Measurements from ENCODE around the gene MYO16.
"Not testable (repeated sequence)": the region's sequence is repeated elsewhere in the genome, so short reads cannot be mapped to it uniquely, and the experiment has no call there.

The MYO16 gene

DNA sequence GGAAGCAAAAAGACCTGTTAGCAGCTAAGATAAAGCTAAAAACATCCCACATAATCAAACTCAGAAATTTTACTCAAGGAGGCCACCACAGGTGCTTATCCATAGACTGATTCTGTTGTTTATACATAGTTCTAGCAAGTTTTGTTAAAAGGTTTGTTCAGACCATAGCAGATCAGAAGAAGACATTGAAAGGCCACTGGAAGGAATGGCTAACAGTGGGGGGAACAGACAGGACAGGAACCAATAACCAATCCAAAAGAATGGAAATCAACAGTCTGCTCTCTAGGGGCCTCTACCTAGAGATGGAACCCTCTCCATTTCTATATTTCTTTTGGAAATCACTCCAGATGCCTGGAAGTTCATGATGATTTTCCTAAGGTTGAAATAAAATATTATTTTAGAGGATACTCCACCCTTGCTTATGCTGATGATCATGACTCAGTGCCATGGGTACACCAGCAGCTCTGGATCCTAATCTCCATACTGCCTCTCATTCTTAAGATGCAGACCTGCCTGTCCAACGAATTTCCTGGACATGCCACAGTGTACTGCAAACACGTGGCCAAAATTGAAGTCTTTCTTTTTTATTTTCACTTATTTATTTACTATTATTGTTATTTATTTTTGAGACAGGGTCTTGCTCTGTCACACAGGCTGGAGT is 260.0 kb downstream of the MYO16 start:
- no peak for DNase-seq (ENCODE audit: low read depth in 2 of 2)

DNA sequence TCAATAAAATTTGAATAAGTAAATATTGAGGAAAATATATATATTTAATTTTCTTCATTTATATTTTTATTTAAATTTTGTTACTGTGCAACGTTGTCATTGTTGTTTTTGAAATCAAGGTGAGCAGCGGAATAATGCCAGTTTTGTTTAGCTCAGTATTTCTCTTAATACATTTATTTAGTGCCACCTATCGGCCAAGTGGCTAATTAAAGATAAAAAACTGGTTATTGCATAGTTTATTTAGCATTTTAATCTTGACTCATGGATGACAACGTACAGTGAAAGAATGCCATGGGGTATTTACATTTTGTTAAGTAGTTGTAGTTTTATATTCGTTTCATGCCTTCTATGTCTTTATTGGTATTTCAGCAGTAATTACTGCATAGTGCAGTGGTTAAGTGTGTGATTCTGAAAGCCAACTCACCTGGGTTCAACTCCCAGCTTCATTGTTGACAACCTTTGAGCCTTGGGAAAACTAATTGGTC is 265.9 kb downstream of the MYO16 start:
- no peak for DNase-seq (ENCODE audit: low read depth in 2 of 2)

DNA sequence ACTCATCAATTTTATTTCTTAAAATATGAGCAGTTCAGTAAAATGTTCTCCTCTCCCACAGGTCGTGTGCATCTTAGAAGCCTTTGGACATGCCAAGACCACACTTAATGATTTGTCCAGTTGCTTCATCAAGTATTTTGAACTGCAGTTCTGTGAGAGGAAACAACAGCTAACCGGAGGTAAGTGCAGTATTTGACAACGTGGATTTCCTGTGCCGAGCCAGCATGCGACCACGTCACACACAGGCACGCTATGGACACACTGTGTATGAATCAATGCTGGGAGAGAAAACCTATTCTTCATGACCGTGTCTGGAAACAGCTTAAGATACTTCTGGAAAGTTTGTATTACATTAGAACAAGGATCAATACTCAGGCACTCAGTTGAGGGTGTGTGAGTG is 268.5 kb downstream of the MYO16 start:
- DNase-seq (ENCODE audit: low read depth in 2 of 2): no peak

DNA sequence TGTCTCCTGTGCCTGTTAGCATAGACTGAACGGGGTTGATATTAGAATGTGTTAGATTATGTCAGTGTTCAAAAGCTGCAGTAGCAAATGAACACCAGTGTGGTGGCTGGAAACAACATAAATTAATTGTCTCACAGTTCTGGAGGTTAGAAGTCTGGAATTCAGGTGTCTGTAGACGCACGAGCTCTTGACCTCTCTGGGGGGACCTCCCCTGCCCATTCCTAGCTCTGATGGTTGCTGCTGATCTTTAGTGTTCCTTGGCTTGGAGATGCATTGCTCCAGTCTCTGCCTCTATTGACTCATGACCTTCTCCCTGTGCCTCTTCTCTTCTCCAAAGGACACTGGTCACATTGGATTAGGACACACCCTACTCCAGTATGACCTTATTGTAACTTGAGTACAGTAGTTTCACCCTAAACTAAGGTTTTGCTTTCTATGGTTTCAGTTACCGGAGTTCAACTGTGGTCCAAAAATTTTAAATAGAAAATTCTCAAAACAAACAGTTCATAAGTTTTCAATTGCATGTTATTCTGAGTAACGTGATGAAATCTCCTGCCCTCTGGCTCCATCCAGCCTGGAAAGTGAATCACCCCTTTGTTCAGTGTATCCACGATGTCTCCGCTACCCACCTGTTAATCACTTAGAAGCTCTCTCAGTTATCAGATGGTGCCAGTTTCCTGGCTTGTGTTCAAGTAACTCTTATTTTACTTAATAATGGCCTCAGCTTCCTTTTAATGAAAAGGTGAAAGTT is 273.2 kb downstream of the MYO16 start:
- DNase-seq (ENCODE audit: low read depth in 2 of 2): no peak

DNA sequence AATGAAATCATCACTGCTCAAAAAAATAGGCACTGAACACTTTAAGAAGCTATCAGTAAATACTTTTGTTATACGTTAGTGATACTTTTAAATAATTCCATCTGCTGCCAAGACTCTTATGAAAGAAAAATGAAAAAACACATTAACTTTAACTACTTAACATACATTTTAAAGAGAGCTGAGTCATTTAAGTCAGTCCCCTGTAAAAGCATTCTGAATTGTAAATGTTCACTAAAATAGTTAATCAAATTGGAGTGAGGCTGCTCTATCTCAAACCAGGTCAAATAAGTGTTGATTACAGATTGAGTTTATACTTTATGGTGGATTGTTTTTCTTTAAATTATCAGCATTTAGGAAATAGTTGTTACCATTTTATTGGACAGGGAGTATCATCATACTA is 274.2 kb downstream of the MYO16 start:
- no peak for DNase-seq (ENCODE audit: low read depth in 2 of 2)

DNA sequence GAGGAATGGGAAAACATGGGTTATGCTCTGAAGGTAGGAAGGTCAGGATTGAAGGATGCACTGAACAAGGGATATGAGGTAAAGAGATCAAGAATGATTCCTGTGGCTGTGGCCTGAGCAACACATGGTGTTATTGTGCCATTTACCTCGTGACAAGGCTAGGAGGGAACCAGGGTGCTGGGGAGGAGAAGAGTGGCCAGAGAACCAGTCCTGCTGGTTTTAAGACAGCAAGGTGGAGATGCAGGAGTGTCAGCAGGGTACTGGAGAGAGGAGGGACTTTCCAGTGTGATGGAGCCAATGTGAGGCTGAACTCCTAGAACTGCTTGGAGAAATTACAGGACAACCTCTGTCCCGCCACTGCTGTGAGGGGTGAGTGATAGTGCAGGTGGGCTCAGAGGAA is 282.4 kb downstream of the MYO16 start:
- no peak for DNase-seq (ENCODE audit: low read depth in 2 of 2)

DNA sequence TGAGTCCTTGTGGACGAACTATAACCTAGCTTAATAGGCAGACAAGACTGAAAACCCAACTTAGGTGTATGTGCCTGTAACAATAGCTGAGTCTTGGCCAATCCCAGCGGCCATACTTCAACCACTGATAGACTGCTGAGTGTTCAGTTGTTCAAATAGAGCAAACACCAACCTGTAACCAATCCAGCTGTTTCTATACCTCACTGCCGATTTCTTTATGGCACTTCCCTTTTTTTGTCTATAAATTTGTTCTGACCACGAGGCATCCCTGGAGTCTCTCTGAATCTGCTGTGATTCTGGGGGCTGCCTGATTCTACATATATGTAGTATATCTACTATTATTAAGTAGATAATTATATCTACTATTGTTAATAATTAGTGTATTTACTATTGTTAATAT is 284.3 kb downstream of the MYO16 start:
- not testable (repeated sequence) for DNase-seq (ENCODE audit: low read depth in 2 of 2)

DNA sequence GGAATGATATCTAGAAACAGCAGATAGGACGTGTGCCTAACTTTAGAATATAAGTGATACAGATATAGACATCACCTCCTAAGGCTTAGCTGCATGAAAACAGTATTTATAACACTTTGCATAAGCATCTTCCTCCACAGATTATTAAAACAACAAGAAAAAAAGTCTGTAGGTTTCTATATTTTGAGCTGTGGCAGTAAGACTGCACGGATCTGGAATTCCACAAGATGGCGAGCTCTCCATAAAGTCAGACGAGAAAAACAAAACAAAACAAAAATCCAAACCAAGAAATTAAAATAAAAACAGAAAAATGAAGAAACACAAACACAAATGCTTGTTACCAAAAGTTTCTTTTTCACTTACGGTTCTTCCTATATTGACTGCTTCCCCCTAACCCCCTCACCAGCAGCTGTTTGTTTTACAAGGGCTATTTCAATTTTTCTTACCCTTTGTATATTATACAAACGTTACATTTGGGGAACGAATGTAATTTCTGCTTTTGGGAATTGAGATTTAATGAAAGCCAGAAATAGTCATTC is 285.8 kb downstream of the MYO16 start:
- DNase-seq (ENCODE audit: low read depth in 2 of 2): no peak

DNA sequence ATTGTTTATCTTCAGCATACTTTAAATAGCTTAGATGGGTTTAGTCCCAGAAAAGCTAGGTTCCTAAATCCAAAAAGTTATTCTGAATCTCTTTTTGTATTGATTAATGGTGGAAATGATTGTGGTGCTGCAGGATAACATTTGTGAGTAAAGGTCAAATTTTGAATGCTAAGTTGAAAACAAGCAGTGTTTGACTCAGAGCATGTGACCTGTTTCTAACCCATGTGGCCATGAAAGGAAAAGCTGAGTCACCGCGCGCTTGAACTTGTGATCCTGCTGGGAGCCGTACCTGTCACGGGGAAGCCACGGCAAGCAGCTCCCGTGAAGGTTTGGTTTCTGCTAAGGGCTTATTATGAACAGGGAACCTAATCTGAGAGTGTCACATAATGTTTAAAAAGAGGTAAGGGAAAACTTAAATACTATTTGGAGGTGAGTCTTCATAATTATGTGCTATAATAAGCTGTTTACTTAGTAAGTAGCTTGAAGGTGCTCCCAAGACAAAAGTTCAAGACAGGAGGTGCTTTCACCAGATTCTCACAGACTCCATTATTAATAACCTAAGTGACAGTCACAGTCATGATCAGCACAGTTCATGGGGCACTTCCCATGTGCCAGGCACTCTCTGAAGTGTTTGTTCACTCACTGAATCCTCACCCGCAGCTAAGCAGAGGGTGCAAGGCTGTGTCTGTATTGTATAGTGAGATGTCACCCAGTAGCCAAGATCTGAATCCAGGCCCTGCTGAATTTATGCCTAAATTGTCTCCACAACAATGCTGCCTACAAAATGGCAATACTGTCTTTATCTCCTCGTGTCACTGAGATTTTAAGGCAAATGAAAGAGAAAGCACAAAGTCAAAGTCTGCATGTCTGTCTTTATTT is 286.5 kb downstream of the MYO16 start:
- peak; percentile 62 to 71 for DNase-seq (ENCODE audit: low read depth in 2 of 2)

DNA sequence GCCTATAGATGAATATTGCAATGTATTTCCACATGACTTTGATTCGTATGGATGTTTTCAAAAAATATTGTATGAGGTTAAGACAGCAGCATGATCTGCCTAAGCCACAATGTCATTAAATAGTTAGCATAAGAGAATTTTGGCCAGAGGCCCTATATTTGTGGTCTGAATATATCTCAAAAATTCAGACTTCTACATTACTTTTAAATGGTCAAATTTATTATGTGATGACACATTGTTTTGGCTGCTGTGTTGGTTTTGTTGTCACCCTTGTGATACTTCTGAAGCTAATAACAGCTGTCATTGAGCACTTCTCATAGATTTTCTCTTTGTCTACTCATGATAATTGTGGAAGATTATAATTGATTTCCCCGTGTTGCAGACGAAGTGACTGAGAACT is 288.2 kb downstream of the MYO16 start:
- DNase-seq (ENCODE audit: low read depth in 2 of 2): no peak

DNA sequence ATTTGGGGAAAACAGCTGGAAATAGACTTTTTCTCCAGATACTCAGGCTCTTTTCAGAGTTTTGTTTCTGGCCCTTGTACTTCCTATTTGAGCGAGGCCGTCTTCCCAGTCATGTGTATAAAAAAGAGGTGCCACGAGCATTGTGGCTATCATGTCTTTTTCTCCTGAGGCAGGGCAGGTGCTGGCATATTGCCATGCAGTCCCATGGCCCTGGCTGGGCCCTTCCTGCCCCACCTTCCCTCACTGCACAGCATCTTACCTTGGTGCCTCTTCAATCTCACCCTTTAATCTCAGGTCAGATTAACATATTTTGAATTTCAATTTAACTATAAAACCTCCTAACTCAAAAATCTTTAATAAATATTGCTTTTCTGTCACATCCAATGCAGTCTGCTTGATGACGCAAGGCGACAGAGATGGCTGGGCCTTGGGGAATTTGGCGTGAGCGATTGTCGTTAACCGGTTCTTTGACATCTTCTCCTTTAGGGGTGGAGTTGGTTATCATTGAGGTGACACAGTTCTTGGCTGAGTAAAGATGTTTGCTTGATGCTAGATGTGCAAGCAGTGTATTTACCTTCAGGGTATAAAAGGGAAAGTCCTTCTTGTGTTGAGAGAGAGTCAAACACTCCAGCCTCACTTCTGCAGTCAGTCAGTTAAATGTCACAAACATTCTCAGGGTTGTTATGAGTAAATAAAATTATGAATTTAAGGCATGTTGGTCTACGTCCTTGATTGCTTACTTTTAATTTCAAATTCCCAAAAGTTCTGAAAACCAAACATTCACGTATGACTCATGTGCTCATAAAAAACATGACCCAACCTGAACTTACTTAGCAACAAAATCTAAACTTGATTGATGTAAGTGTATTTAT is 289.9 kb downstream of the MYO16 start:
- no peak for DNase-seq (ENCODE audit: low read depth in 2 of 2)

DNA sequence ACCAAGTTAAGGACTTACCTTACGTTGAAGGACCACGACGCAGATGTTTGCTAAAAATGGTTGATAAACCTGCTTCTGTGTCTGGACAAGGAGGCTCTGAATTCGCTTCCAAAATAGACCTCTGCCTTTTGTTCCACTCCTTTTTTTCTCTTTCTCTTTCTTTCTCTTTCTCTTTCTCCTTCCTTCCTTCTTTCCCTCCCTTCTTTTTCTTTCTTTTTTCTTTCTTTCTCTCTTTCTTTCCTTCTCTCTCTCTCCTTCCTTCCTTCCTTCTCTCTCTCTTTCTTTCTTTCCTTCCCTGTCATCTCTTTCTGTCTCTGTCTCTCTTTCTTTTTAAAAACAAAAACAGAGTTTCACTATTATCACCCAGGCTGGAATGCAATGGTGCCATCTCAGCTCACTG is 290.7 kb downstream of the MYO16 start:
- DNase-seq (ENCODE audit: low read depth in 2 of 2): no peak

DNA sequence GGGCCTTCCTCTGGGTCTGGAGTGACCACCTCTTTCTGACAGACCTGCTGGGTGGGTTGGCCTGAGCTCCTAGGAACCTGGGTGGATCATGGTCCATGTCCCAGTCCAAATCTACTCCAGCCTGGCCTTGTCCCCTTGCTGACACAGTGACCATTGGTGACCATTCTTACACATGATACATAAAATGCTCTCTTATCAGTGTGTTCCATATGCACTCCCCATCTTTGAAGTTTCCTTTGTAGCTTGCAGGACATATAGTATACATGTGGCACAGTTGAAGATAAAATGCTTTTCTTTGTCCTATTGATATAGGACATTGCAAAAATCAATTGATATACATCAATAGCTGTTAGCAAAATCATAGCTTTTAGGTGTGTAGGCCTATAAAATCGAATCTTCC is 291.8 kb downstream of the MYO16 start:
- no peak for DNase-seq (ENCODE audit: low read depth in 2 of 2)

DNA sequence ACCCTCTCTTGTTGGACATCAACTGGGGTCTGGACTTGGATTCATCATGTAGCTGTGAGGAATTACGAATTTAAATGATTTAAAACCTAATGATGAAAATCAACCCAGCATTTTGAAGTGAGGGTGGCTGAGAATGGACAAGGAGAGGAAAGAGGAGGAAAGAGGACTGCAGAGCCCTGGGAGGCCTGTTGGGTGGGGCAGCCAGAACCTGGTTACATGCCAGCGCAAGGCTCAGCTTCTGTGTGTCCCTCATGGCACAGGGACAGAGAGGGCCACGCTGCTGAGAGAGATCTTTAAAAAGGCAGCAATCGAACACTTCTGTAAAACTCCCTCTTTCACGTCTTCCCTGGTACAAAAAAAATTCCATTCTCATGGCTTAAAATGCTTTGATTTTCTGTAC is 292.7 kb downstream of the MYO16 start:
- DNase-seq (ENCODE audit: low read depth in 2 of 2): no peak

DNA sequence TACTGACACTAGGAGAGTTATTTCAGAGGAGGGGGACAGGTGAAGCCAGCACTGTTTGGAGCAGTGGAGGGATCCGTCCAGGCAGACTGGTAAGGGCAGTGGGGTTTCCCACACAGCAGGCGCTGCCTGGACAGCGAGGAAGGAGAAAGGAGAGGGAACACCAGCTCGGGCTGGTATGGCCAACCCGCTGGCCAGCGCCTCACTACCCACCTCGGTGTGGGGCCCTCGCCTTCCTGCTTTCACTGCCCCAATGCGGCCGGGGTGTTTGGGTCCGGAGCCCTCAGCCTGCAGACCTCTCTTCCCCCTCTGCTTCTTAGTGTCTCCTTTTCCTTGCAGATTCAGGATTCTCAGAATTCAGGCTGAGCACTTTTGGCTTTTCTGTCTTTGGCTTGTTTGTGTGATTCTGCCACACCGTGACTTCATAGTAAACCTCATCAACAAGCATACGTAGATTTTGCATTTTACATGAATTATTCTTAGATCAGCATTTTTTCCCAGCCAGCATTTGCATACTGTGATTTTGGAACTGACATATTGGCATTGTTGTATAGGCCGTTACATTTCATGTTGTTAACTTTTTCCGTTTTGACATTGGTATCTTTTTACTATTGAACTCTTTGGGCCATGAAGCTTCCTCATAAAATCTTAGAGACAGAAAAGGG is 294.1 kb downstream of the MYO16 start:
- DNase-seq (ENCODE audit: low read depth in 2 of 2): no peak

DNA sequence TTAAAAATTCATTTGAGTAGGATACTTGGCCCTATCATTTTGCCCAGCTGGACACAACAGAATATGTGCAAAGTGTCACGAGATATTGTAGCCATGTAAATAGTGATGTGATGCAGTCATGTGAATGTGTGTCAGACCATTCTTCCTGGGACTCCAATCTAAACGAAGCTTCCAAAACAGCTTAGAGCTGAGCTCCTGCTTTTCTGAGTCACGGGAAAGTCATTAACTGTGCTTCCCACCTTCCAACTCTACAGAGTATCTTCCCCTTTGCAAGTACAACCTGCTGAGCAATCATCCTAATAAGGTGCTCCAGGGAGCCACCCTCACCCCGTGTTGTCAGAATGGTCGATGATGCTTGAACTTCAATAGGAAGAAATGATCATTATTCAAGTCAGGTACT is 294.7 kb downstream of the MYO16 start:
- no peak for DNase-seq (ENCODE audit: low read depth in 2 of 2)

DNA sequence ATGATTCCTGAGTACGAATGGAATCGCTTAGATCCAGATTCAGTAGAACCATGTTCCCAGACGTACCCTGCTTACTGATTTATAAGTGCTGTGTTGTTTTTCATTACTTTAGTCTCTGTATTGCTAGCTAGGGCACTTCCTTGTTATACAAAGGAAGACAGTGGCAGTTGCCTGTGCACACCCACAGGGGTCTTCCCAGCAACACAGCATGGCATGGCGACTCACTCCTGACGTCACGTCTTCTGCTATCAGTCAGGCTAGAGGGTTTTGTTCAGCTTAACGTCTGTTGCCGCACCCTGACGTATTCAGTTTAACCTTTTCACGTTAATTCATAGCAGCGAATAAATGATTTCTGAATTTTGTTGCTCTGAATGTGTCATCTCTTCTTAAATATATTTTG is 295.1 kb downstream of the MYO16 start:
- no peak for DNase-seq (ENCODE audit: low read depth in 2 of 2)

DNA sequence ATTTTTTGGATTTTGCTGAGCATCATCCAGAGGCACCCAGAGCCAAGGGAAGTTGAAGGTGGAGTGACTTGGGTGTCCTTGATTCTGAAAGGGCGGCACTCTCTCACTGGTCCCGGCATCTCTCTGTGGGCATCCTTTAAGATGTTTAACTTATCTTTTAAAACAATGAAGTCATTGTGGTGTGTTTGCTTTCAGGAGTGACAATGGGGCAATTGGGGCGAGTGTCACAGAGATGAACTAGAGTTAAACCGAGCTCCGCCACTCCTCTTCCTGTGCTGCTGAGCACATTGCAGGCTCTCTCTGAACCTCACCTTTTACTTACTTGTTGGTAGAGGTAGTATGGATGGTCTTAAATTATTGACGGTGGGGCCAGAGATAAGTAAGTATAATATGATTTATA is 295.7 kb downstream of the MYO16 start:
- DNase-seq (ENCODE audit: low read depth in 2 of 2): no peak

DNA sequence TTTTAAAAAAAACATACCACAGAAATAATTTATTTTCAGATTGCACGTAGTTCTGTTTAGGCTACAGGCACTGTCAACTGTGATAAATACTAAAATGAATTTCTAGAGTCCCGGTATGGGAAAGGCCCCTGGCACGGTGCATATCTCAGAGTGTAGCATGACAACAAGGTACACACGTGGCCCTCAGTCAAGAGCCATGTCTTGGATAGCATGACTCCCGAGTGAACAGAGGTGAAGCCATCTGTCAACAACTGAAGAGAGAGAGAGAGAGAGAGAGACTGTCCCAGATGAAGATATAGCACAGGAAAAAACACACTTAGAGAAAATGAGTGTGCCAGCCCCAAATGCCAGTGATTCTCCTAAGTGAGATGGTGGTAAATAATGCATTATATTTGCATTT is 297.5 kb downstream of the MYO16 start:
- no peak for DNase-seq (ENCODE audit: low read depth in 2 of 2)

DNA sequence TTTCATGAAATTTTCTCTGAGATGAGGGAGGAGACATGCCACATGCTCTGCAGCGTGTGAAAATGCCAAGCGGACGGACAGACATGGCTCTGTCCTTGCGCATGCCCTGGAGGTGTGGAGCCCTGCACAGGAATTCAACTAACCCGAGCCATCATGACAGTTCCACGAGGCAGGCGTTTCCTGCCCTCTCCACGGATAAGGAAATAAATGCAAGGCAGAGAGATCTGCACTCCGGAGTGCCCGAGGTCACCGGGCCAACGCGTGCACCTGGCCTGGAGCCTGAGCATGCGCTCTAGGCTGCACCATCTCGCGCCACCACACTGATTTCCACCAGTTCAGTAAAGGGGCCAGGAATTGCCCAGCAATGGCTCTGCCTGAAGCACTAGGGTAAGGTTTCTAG is 298.2 kb downstream of the MYO16 start:
- no peak for DNase-seq (ENCODE audit: low read depth in 2 of 2)
